HCT116 (cell line): Measurements from ENCODE around the gene KIF18B. TPM values are rescaled to one million over a fixed set of nuclear protein-coding genes. Genes with fewer than 3 reads are reported as not detected.

Source experiments
- ATAC-seq: fragments of 200-7000 bp; cut with Tn5 transposase; 2 replicates; pipeline ENCODE4 v1.9.1; 2020; ENCODE audit warnings: mild to moderate bottlenecking, moderate library complexity
- BruUV-seq: library from RNA; stranded (reverse); fragments of 400-500 nt; replicated peaks from 2 replicates; lab custom pipeline; 2021; lab: Mats Ljungman, UMichigan
- CTCF ChIA-PET: fragments of 300-600 bp; sonication (Branson Sonifier 250); formaldehyde crosslinking; loops from one replicate; lab custom pipeline; 2021; ENCODE audit warnings: antibody characterized with exemption; lab: Charles Lee
- POLR2A ChIA-PET: fragments of 300-600, 350-600 bp; sonication (Branson Sonifier 250); formaldehyde crosslinking; loops from one replicate; lab custom pipeline; 2021; ENCODE audit warnings: antibody characterized with exemption; lab: Charles Lee
- RAD21 ChIA-PET, 2 experiments: fragments of 300-600 bp; sonication (Branson Sonifier 250); formaldehyde crosslinking; loops; one replicate each; lab custom pipeline; 2023; ENCODE audit warnings: low total read pairs in 2 of 2; ENCODE audit not compliant: uncharacterized antibody in 2 of 2, unreplicated experiment in 2 of 2, low non-redundant PET in 1 of 2; lab: Charles Lee
- DNase-seq: peaks from one replicate; pipeline ENCODE4 v3.0.0-alpha.2; 2010; ENCODE audit warnings: low read depth, low spot score
- H2AFZ ChIP-seq: fragments of 200-600 bp; shearing (Covaris generic), sonication (generic); 2 replicates; pipeline ENCODE4 v1.6.1; 2017; ENCODE audit warnings: low read depth, mixed run types, mixed read lengths, antibody characterized with exemption, low read length; ENCODE audit not compliant: poor library complexity, severe bottlenecking
- H3K27ac ChIP-seq: 2 replicates; pipeline ENCODE4 v1.5.1; 2012; ENCODE audit warnings: low read depth, low read length
- H3K27me3 ChIP-seq: fragments of 200-600 bp; sonication (generic); 2 replicates; pipeline ENCODE4 v1.6.1; 2016; ENCODE audit warnings: mixed run types, low read length, mixed read lengths; ENCODE audit not compliant: insufficient read depth
- H3K36me3 ChIP-seq, 2 experiments: fragments of 200-500 bp in 1 of 2; fragments of 200-600 bp in 1 of 2; sonication (Bioruptor generic) in 1 of 2; sonication (generic) in 1 of 2; 2 replicates each; pipeline versions ENCODE4 v1.5.1 to v1.6.1; 2014 to 2016; ENCODE audit warnings: low read length in 2 of 2, inconsistent platforms in 1 of 2, mixed read lengths in 1 of 2, mixed run types in 1 of 2; ENCODE audit not compliant: insufficient read depth in 2 of 2, control insufficient read depth in 1 of 2
- H3K4me1 ChIP-seq, 2 experiments: fragments of 200-600 bp in 1 of 2; sonication (generic) in 1 of 2; 2 replicates each; pipeline versions ENCODE4 v1.5.1 to v1.6.1; 2012 to 2017; ENCODE audit warnings: low read length in 2 of 2, inconsistent platforms in 1 of 2, mild to moderate bottlenecking in 1 of 2, mixed read lengths in 1 of 2, mixed run types in 1 of 2, moderate library complexity in 1 of 2; ENCODE audit not compliant: insufficient read depth in 2 of 2, control insufficient read depth in 1 of 2
- H3K4me2 ChIP-seq: fragments of 200-600 bp; sonication (generic); 2 replicates; pipeline ENCODE4 v1.6.1; 2017; ENCODE audit warnings: mixed run types, low read length, mixed read lengths
- H3K4me3 ChIP-seq, 2 experiments: fragments of 200-600 bp in 1 of 2; sonication (generic) in 1 of 2; replicated peaks in 1 of 2; 2 replicates each; pipeline ENCODE4 v1.5.1; 2011 to 2016; ENCODE audit warnings: low read length in 2 of 2, control low read depth in 1 of 2, low read depth in 1 of 2, mild to moderate bottlenecking in 1 of 2, mixed read lengths in 1 of 2, mixed run types in 1 of 2
- H3K79me2 ChIP-seq: fragments of 200-600 bp; sonication (generic); 2 replicates; pipeline ENCODE4 v1.6.1; 2017; ENCODE audit warnings: mild to moderate bottlenecking, mixed run types, low read length, moderate library complexity, mixed read lengths; ENCODE audit not compliant: insufficient read depth
- H3K9ac ChIP-seq: fragments of 200-600 bp; sonication (generic); 2 replicates; pipeline ENCODE4 v1.6.1; 2016; ENCODE audit warnings: low read length, mixed read lengths
- H3K9me2 ChIP-seq: fragments of 200-600 bp; sonication (generic), shearing (Covaris generic); 2 replicates; pipeline ENCODE4 v1.6.1; 2017; ENCODE audit warnings: mixed run types, mild to moderate bottlenecking, moderate library complexity; ENCODE audit not compliant: insufficient read depth
- H3K9me3 ChIP-seq, 2 experiments: fragments of 200-500 bp in 1 of 2; fragments of 200-600 bp in 1 of 2; sonication (Bioruptor generic) in 1 of 2; sonication (generic) in 1 of 2; 2 replicates each; pipeline ENCODE4 v1.6.1; 2014 to 2017; ENCODE audit warnings: low read length in 2 of 2, mixed read lengths in 2 of 2, inconsistent platforms in 1 of 2, low read depth in 1 of 2, mild to moderate bottlenecking in 1 of 2, mixed run types in 1 of 2, moderate library complexity in 1 of 2; ENCODE audit not compliant: control insufficient read depth in 1 of 2, insufficient read depth in 1 of 2
- H4K20me1 ChIP-seq: fragments of 200-600 bp; sonication (generic), shearing (Covaris generic); 2 replicates; pipeline ENCODE4 v1.6.1; 2017; ENCODE audit warnings: mixed run types, mild to moderate bottlenecking, moderate library complexity; ENCODE audit not compliant: insufficient read depth
- ATF3 ChIP-seq: IDR thresholded peaks from 2 replicates; pipeline ENCODE4 v1.6.1; 2012
- CEBPB ChIP-seq: IDR thresholded peaks from 2 replicates; pipeline ENCODE4 v1.6.1; 2012; ENCODE audit warnings: low read depth
- EGR1 ChIP-seq: IDR thresholded peaks from 2 replicates; pipeline ENCODE4 v1.6.1; 2012; ENCODE audit warnings: low read depth
- ELF1 ChIP-seq: IDR thresholded peaks from 2 replicates; pipeline ENCODE4 v1.6.1; 2012; ENCODE audit warnings: low read depth, borderline replicate concordance
- EZH2 ChIP-seq: fragments of 200-600 bp; sonication (generic); IDR thresholded peaks from 2 replicates; pipeline ENCODE4 v1.6.1; 2017; ENCODE audit warnings: antibody characterized with exemption, mixed run types
- EZH2phosphoT487 ChIP-seq: fragments of 200-600 bp; IDR thresholded peaks from 2 replicates; pipeline ENCODE4 v1.6.1; 2018; ENCODE audit warnings: antibody characterized with exemption, borderline replicate concordance
- FOSL1 ChIP-seq: IDR thresholded peaks from 2 replicates; pipeline ENCODE4 v1.6.1; 2012; ENCODE audit warnings: low read depth
- JUND ChIP-seq: IDR thresholded peaks from 2 replicates; pipeline ENCODE4 v1.6.1; 2012
- POLR2A ChIP-seq: IDR thresholded peaks from 2 replicates; pipeline ENCODE4 v1.7.0; 2011; ENCODE audit warnings: borderline replicate concordance; ENCODE audit not compliant: insufficient read depth, insufficient read length; ENCODE audit errors: extremely low read depth
- SIN3A ChIP-seq: IDR thresholded peaks from 2 replicates; pipeline ENCODE4 v1.6.1; 2012; ENCODE audit warnings: low read depth
- SP1 ChIP-seq: IDR thresholded peaks from 2 replicates; pipeline ENCODE4 v1.6.1; 2012; ENCODE audit warnings: low read depth
- TCF7L2 ChIP-seq: IDR thresholded peaks from 2 replicates; pipeline ENCODE4 v1.7.0; 2011; ENCODE audit warnings: borderline replicate concordance, inconsistent platforms; ENCODE audit not compliant: insufficient read depth, insufficient read length; ENCODE audit errors: extremely low read depth
- YY1 ChIP-seq: IDR thresholded peaks from 2 replicates; pipeline ENCODE4 v1.6.1; 2011; ENCODE audit warnings: low read length, low read depth, moderate library complexity, mild to moderate bottlenecking; ENCODE audit not compliant: insufficient replicate concordance; ENCODE audit errors: extremely low read depth
- intact Hi-C: fragments of 100-400 bp; cut with micrococcal nuclease; formaldehyde crosslinking; loops from 2 replicates; pipeline ENCODE4 v1.10.0; 2022
- total RNA-seq: library from RNA; stranded (reverse); gene quantifications from one replicate; pipeline ENCODE4 v1.2.1, GENCODE V29; 2021; ENCODE audit not compliant: unreplicated experiment
- TF ChIP-seq, protein P1 (sequence below): IDR thresholded peaks from 2 replicates; pipeline ENCODE4 v1.6.1; 2012; ENCODE audit warnings: low read depth
- TF ChIP-seq, protein P2 (sequence below), 3 experiments: fragments of 200-600 bp in 1 of 3; sonication (generic) in 1 of 3; IDR thresholded peaks in 2 of 3; conservative IDR thresholded peaks in 1 of 3; 2 replicates each; pipeline ENCODE4 v1.5.1; 2012 to 2017; ENCODE audit warnings: low read depth in 2 of 3, low read length in 2 of 3, antibody characterized with exemption in 1 of 3, borderline replicate concordance in 1 of 3, control low read depth in 1 of 3, mild to moderate bottlenecking in 1 of 3, mixed read lengths in 1 of 3, mixed run types in 1 of 3, moderate library complexity in 1 of 3; ENCODE audit not compliant: insufficient read depth in 1 of 3

KIF18B gene
- total RNA-seq, 1 experiment from 2014 or later, result 76.4 TPM

DNA sequence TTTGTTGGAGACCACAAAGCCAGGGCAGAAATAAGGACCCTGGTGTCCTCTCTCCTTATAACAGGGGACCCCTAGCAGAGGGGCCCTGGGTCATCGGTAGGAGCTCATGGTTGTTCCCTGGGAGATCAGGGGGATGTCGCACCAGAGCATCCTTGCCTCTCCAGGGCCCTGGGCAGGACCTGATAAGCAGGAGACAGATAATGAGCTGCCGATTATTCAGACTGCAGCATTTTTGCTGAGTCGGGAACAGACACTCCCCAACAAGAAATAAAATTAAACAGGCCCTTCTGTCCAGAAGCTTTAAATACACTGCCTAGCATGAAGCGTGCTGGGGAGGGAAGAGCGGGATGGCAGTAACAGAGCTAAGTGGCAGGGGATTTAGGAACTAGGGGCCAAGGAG is 16.9 kb downstream of the KIF18B start (continued):
- TF ChIP-seq, protein P1, sequence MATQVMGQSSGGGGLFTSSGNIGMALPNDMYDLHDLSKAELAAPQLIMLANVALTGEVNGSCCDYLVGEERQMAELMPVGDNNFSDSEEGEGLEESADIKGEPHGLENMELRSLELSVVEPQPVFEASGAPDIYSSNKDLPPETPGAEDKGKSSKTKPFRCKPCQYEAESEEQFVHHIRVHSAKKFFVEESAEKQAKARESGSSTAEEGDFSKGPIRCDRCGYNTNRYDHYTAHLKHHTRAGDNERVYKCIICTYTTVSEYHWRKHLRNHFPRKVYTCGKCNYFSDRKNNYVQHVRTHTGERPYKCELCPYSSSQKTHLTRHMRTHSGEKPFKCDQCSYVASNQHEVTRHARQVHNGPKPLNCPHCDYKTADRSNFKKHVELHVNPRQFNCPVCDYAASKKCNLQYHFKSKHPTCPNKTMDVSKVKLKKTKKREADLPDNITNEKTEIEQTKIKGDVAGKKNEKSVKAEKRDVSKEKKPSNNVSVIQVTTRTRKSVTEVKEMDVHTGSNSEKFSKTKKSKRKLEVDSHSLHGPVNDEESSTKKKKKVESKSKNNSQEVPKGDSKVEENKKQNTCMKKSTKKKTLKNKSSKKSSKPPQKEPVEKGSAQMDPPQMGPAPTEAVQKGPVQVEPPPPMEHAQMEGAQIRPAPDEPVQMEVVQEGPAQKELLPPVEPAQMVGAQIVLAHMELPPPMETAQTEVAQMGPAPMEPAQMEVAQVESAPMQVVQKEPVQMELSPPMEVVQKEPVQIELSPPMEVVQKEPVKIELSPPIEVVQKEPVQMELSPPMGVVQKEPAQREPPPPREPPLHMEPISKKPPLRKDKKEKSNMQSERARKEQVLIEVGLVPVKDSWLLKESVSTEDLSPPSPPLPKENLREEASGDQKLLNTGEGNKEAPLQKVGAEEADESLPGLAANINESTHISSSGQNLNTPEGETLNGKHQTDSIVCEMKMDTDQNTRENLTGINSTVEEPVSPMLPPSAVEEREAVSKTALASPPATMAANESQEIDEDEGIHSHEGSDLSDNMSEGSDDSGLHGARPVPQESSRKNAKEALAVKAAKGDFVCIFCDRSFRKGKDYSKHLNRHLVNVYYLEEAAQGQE, result no peak
- no peak for TF ChIP-seq FOSL1
- TF ChIP-seq SIN3A, result no peak
- no peak for TF ChIP-seq SP1
- no peak for TF ChIP-seq EZH2phosphoT487
- TF ChIP-seq EZH2, result no peak
- no peak for TF ChIP-seq EGR1
- TF ChIP-seq TCF7L2, result no peak
- TF ChIP-seq POLR2A, result no peak

- ChIA-PET POLR2A (no interaction called here), RAD21 (no interaction called here), CTCF (interaction anchor here (1.3 kb wide), 1 partner anchor 9 kb away, joined by 3 read pairs; no protein-coding TSS in a partner anchor)
- intact Hi-C loops, result no loop called here
- Histone ChIP-seq H3K27me3 (no peaks in the 10 kb centered on the region), H3K9me3 (no peaks in the 10 kb centered on the region), H3K4me3 (no peak overlapping the region), H3K9ac (no peak overlapping the region), H4K20me1 (no peaks in the 10 kb centered on the region), H3K4me2 (no peak overlapping the region), H3K36me3 (peaks cover 56 to 77% of the 10 kb centered on the region in 2 experiments), H3K4me1 (no peaks in the 10 kb centered on the region), H2AFZ (no peak overlapping the region), H3K79me2 (no peaks in the 10 kb centered on the region), H3K27ac (no peak overlapping the region), H3K9me2 (no peaks in the 10 kb centered on the region)
- ATAC-seq (no peak), DNase-seq (no peak)
- no TSS peak for BruUV-seq
- TF ChIP-seq ATF3, result no peak
- TF ChIP-seq JUND, result no peak
- TF ChIP-seq, protein P2, sequence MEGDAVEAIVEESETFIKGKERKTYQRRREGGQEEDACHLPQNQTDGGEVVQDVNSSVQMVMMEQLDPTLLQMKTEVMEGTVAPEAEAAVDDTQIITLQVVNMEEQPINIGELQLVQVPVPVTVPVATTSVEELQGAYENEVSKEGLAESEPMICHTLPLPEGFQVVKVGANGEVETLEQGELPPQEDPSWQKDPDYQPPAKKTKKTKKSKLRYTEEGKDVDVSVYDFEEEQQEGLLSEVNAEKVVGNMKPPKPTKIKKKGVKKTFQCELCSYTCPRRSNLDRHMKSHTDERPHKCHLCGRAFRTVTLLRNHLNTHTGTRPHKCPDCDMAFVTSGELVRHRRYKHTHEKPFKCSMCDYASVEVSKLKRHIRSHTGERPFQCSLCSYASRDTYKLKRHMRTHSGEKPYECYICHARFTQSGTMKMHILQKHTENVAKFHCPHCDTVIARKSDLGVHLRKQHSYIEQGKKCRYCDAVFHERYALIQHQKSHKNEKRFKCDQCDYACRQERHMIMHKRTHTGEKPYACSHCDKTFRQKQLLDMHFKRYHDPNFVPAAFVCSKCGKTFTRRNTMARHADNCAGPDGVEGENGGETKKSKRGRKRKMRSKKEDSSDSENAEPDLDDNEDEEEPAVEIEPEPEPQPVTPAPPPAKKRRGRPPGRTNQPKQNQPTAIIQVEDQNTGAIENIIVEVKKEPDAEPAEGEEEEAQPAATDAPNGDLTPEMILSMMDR (IDR thresholded peaks at IDR 0.05 in 2 of 3, conservative IDR thresholded peaks at IDR 0.05 in 1 of 3; ENCODE audit: borderline replicate concordance in 1 of 3, insufficient read depth in 1 of 3, low read depth in 2 of 3, low read length in 2 of 3), result no peak
- TF ChIP-seq SP1, result no peak
- no peak for TF ChIP-seq YY1
- no peak for TF ChIP-seq CEBPB
- no peak for TF ChIP-seq ELF1
- TF ChIP-seq, protein P1, result no peak
These were observed 18.4 kb downstream of the KIF18B start for GRCh38 chr17:44928950-44929720.
